ENCODE data around the gene UROC1. TPM values are rescaled to one million over a fixed set of nuclear protein-coding genes. Genes with fewer than 3 reads are reported as not detected.
"Not testable (repeated sequence)": the region's sequence is repeated elsewhere in the genome, so short reads cannot be mapped to it uniquely, and the experiment has no call there.

UROC1 gene
- total and polyA plus RNA-seq, 2 donors (not counting 1 experiment from before 2014, with no cell fraction given): not detected

DNA sequence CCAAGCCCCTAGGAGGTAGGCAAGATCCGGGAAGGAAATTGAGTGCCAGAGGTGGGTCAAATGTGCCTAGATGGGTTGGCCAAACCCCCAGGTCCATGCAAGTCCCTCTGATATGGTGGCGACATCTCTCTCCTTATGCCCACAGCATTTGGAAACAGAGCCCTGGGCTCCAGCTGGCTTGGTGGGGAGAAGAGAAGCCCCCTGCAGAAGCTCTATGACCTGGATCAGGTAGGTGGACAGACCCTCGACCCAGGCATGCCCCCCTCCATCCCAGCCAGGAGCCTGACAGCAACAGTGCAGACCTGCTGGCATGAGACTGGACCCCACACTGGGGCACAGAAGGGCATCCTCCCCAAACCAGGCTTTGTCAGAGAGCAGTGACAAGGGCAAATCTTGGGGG, 18.6 kb upstream of the UROC1 start:
- Mint-ChIP-seq H3K9me3 (ENCODE audit: insufficient read depth) (no peaks in the 10 kb centered on the region), H3K27ac (no peak overlapping the region), H3K27me3 (peaks cover 11% of the 10 kb centered on the region), H3K4me1 (no peaks in the 10 kb centered on the region), H3K4me3 (no peak overlapping the region)
- H3K4me2 ChIP-seq (replicated peaks; ENCODE audit: low read depth, low read length, poor library complexity, severe bottlenecking): no peak overlapping the region
- peaks cover 0 to 4% (median 0%) of the 10 kb centered on the region in 4 experiments for H3K27me3 ChIP-seq (replicated peaks in 1 of 4; ENCODE audit: control extremely low read depth in 1 of 4, control insufficient read depth in 3 of 4, insufficient read depth in 4 of 4, low read length in 3 of 4)
- no peak overlapping the region for H2AFZ ChIP-seq (ENCODE audit: insufficient read depth, low read depth, low read length, poor library complexity, severe bottlenecking)
- no peak overlapping the region for H3K27ac ChIP-seq (ENCODE audit: low read length in 2 of 2)
- CTCF ChIA-PET: no interaction called here
- no peaks in the 10 kb centered on the region for H3K36me3 ChIP-seq (replicated peaks in 1 of 2; ENCODE audit: control extremely low read depth in 1 of 2, control insufficient read depth in 1 of 2, extremely low read depth in 1 of 2, insufficient read depth in 2 of 2, low read length in 1 of 2)
- intact Hi-C loops (cut with micrococcal nuclease): no loop called here
- no peak overlapping the region for H3K9ac ChIP-seq (ENCODE audit: low read length)
- H4K20me1 ChIP-seq (ENCODE audit: control insufficient read depth, insufficient read depth, low read length, poor library complexity, severe bottlenecking): no peaks in the 10 kb centered on the region
- WGBS (ENCODE audit: insufficient coverage): no CpG with 5 or more reads among the region's 3 CpGs
- no peak overlapping the region for H3K4me3 ChIP-seq (ENCODE audit: control extremely low read depth in 1 of 5, extremely low read depth in 1 of 5, insufficient read depth in 1 of 5, low read depth in 2 of 5, low read length in 4 of 5)
- POLR2A ChIA-PET: no interaction called here
- DNase-seq (no peak), ATAC-seq (ENCODE audit: low read depth) (no peak)
- H3K79me2 ChIP-seq (ENCODE audit: control insufficient read depth, insufficient read depth, low read length): no peaks in the 10 kb centered on the region
- peaks cover 0 to 5% of the 10 kb centered on the region in 2 donors for H3K4me1 ChIP-seq (ENCODE audit: control insufficient read depth in 2 of 2, insufficient read depth in 2 of 2, low read length in 2 of 2)
- H3K9me3 ChIP-seq (ENCODE audit: control extremely low read depth in 1 of 3, control insufficient read depth in 2 of 3, insufficient read depth in 1 of 3, low read length in 2 of 3): peaks cover 0 to 2% (median 0%) of the 10 kb centered on the region in 3 donors
- TF ChIP-seq EZH2 (IDR thresholded peaks at IDR 0.05; ENCODE audit: borderline replicate concordance, insufficient read depth, low read depth, low read length, poor library complexity, severe bottlenecking): no peak
- TF ChIP-seq, protein P1, sequence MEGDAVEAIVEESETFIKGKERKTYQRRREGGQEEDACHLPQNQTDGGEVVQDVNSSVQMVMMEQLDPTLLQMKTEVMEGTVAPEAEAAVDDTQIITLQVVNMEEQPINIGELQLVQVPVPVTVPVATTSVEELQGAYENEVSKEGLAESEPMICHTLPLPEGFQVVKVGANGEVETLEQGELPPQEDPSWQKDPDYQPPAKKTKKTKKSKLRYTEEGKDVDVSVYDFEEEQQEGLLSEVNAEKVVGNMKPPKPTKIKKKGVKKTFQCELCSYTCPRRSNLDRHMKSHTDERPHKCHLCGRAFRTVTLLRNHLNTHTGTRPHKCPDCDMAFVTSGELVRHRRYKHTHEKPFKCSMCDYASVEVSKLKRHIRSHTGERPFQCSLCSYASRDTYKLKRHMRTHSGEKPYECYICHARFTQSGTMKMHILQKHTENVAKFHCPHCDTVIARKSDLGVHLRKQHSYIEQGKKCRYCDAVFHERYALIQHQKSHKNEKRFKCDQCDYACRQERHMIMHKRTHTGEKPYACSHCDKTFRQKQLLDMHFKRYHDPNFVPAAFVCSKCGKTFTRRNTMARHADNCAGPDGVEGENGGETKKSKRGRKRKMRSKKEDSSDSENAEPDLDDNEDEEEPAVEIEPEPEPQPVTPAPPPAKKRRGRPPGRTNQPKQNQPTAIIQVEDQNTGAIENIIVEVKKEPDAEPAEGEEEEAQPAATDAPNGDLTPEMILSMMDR (IDR thresholded peaks at IDR 0.05): no peak

DNA sequence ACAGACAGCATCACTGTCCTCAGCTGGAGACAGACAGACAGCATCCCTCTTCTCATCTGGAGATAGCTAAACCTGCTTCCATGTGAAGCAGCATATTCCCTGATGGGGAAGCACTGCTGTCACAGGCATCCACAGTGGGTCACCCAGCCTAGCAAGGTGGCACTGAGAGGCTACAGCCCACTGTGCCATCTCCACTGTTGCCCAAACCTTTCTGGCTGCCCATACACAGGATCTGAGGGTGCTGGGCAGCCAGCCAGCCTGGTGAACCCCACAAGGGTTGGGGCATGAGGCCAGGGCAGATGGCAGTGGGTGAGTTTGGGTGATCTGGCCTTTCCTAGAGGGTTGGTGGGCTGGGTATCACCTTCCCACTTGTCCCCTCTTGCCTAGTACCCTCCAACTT, 18.1 kb upstream of the UROC1 start:
- Mint-ChIP-seq H3K27me3 (peaks cover 8% of the 10 kb centered on the region), H3K4me3 (no peak overlapping the region), H3K27ac (no peak overlapping the region), H3K4me1 (no peaks in the 10 kb centered on the region), H3K9me3 (ENCODE audit: insufficient read depth) (no peaks in the 10 kb centered on the region)
- no peaks in the 10 kb centered on the region for H3K36me3 ChIP-seq (replicated peaks in 1 of 2; ENCODE audit: control extremely low read depth in 1 of 2, control insufficient read depth in 1 of 2, extremely low read depth in 1 of 2, insufficient read depth in 2 of 2, low read length in 1 of 2)
- H3K27ac ChIP-seq (ENCODE audit: low read length in 2 of 2): no peak overlapping the region
- H3K27me3 ChIP-seq (replicated peaks in 1 of 4; ENCODE audit: control extremely low read depth in 1 of 4, control insufficient read depth in 3 of 4, insufficient read depth in 4 of 4, low read length in 3 of 4): peaks cover 0 to 6% (median 0%) of the 10 kb centered on the region in 4 experiments
- H3K4me1 ChIP-seq (ENCODE audit: control insufficient read depth in 2 of 2, insufficient read depth in 2 of 2, low read length in 2 of 2): peaks cover 0 to under 1% of the 10 kb centered on the region in 2 donors
- ChIA-PET CTCF (no interaction called here), POLR2A (no interaction called here)
- no peak overlapping the region for H3K4me3 ChIP-seq (ENCODE audit: control extremely low read depth in 1 of 5, extremely low read depth in 1 of 5, insufficient read depth in 1 of 5, low read depth in 2 of 5, low read length in 4 of 5)
- ATAC-seq (ENCODE audit: low read depth) (no peak), DNase-seq (no peak)
- H3K9me3 ChIP-seq (ENCODE audit: control extremely low read depth in 1 of 3, control insufficient read depth in 2 of 3, insufficient read depth in 1 of 3, low read length in 2 of 3): no peaks in the 10 kb centered on the region
- no peak overlapping the region for H2AFZ ChIP-seq (ENCODE audit: insufficient read depth, low read depth, low read length, poor library complexity, severe bottlenecking)
- intact Hi-C loops (cut with micrococcal nuclease): no loop called here
- no peak overlapping the region for H3K4me2 ChIP-seq (replicated peaks; ENCODE audit: low read depth, low read length, poor library complexity, severe bottlenecking)
- H4K20me1 ChIP-seq (ENCODE audit: control insufficient read depth, insufficient read depth, low read length, poor library complexity, severe bottlenecking): no peaks in the 10 kb centered on the region
- H3K9ac ChIP-seq (ENCODE audit: low read length): no peak overlapping the region
- H3K79me2 ChIP-seq (ENCODE audit: control insufficient read depth, insufficient read depth, low read length): no peaks in the 10 kb centered on the region
- TF ChIP-seq, protein P1 (IDR thresholded peaks at IDR 0.05): no peak

DNA sequence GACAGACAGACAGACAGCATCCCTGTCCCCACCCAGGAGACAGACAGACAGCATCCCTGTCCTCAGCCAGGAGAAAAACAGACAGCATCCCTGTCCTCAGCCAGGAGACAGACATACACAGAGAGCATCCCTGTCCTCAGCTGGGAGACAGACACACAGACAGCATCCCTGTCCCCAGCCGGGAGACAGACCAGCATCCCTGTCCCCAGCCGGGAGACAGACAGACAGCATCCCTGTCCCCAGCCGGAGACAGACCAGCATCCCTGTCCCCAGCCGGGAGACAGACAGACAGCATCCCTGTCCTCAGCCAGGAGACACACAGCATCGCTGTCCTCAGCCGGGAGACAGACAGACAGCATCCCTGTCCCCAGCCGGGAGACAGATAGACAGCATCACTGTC, 17.1 kb upstream of the UROC1 start:
- H3K9ac ChIP-seq (ENCODE audit: low read length); H3K79me2 ChIP-seq (ENCODE audit: control insufficient read depth, insufficient read depth, low read length); H3K27me3 ChIP-seq (replicated peaks in 1 of 4; ENCODE audit: control extremely low read depth in 1 of 4, control insufficient read depth in 3 of 4, insufficient read depth in 4 of 4, low read length in 3 of 4); H3K4me3 Mint-ChIP-seq; POLR2A ChIA-PET; H4K20me1 ChIP-seq (ENCODE audit: control insufficient read depth, insufficient read depth, low read length, poor library complexity, severe bottlenecking); H3K4me1 ChIP-seq (ENCODE audit: control insufficient read depth in 2 of 2, insufficient read depth in 2 of 2, low read length in 2 of 2); H3K4me2 ChIP-seq (replicated peaks; ENCODE audit: low read depth, low read length, poor library complexity, severe bottlenecking); H3K4me1 Mint-ChIP-seq; CTCF ChIA-PET; H3K4me3 ChIP-seq (ENCODE audit: control extremely low read depth in 1 of 5, extremely low read depth in 1 of 5, insufficient read depth in 1 of 5, low read depth in 2 of 5, low read length in 4 of 5); H3K36me3 ChIP-seq (replicated peaks in 1 of 2; ENCODE audit: control extremely low read depth in 1 of 2, control insufficient read depth in 1 of 2, extremely low read depth in 1 of 2, insufficient read depth in 2 of 2, low read length in 1 of 2); H2AFZ ChIP-seq (ENCODE audit: insufficient read depth, low read depth, low read length, poor library complexity, severe bottlenecking); H3K27ac ChIP-seq (ENCODE audit: low read length in 2 of 2); H3K9me3 ChIP-seq (ENCODE audit: control extremely low read depth in 1 of 3, control insufficient read depth in 2 of 3, insufficient read depth in 1 of 3, low read length in 2 of 3); H3K27me3 Mint-ChIP-seq; H3K9me3 Mint-ChIP-seq (ENCODE audit: insufficient read depth); ATAC-seq (ENCODE audit: low read depth); H3K27ac Mint-ChIP-seq; DNase-seq; intact Hi-C loops (cut with micrococcal nuclease): not testable (repeated sequence)
- 95% methylated on average over 7 of the region's 7 CpGs for WGBS (ENCODE audit: insufficient coverage)
